GM12878 (cell line): ENCODE results near the gene LBH. TPM values are rescaled to one million over a fixed set of nuclear protein-coding genes. Genes with fewer than 3 reads are reported as not detected.

Source experiments
- ATAC-seq: fragments of 200-7000 bp; cut with Tn5 transposase; 3 replicates; pipeline ENCODE4 v1.9.1; 2020; ENCODE audit warnings: mild to moderate bottlenecking, moderate library complexity
- BruUV-seq: library from RNA; stranded (reverse); fragments of 400-500 nt; replicated peaks from 2 replicates; lab custom pipeline; 2021; lab: Mats Ljungman, UMichigan
- CTCF ChIA-PET: fragments of 300-600 bp; sonication (Branson Sonifier 250); formaldehyde crosslinking; extraction: SDS; loops from one replicate; lab custom pipeline; 2021; ENCODE audit warnings: inconsistent platforms; lab: Yijun Ruan, JAX
- POLR2A ChIA-PET: fragments of 350-600 bp; formaldehyde crosslinking; extraction: SDS; loops from one replicate; lab custom pipeline; 2021; ENCODE audit warnings: inconsistent platforms; lab: Charles Lee
- RAD21 ChIA-PET: fragments of 300-600 bp; sonication (Branson Sonifier 250); formaldehyde crosslinking; loops from one replicate; lab custom pipeline; 2023; ENCODE audit warnings: antibody characterized with exemption; ENCODE audit not compliant: unreplicated experiment; lab: Charles Lee
- SMC1A ChIA-PET: fragments of 300-600 bp; sonication (Branson Sonifier 250); formaldehyde crosslinking; loops from one replicate; lab custom pipeline; 2023; ENCODE audit not compliant: unreplicated experiment, uncharacterized antibody; lab: Charles Lee
- DNase-seq: peaks from one replicate; pipeline ENCODE4 v3.0.0-alpha.2; 2011; ENCODE audit warnings: low read depth, low spot score
- FAIRE-seq: peaks from 3 replicates; lab custom pipeline; 2011; peaks lifted over from hg19 to GRCh38; lab: Jason Lieb, UNC
- H2AFZ ChIP-seq: 2 replicates; pipeline ENCODE4 v1.6.0; 2011; ENCODE audit warnings: low read depth, low read length, control low read depth; ENCODE audit not compliant: control insufficient read depth
- H3K27ac ChIP-seq: 2 replicates; pipeline ENCODE4 v1.5.1; 2011; ENCODE audit warnings: control low read depth; ENCODE audit not compliant: control insufficient read depth, insufficient read depth
- H3K27me3 ChIP-seq, 2 experiments: replicated peaks in 1 of 2; 2 replicates each; pipeline versions ENCODE4 v1.6.0 to v1.6.1; 2011; ENCODE audit warnings: low read length in 1 of 2; ENCODE audit not compliant: control insufficient read depth in 2 of 2, insufficient read depth in 2 of 2
- H3K36me3 ChIP-seq, 2 experiments: 2 replicates each; pipeline ENCODE4 v1.5.1; 2011; ENCODE audit warnings: low read length in 1 of 2; ENCODE audit not compliant: control insufficient read depth in 2 of 2, insufficient read depth in 2 of 2
- H3K4me1 ChIP-seq: 2 replicates; pipeline ENCODE4 v1.6.1; 2011; ENCODE audit warnings: mild to moderate bottlenecking, low read length, moderate library complexity, mixed read lengths; ENCODE audit not compliant: control insufficient read depth, insufficient read depth
- H3K4me2 ChIP-seq: 2 replicates; pipeline ENCODE4 v1.6.0; 2011; ENCODE audit warnings: control low read depth; ENCODE audit not compliant: control insufficient read depth, insufficient read depth
- H3K4me3 ChIP-seq: fragments of 200-600 bp; sonication (generic); 2 replicates; pipeline ENCODE4 v1.5.1; 2016
- H3K79me2 ChIP-seq: 2 replicates; pipeline ENCODE4 v1.6.0; 2011; ENCODE audit warnings: low read length; ENCODE audit not compliant: control insufficient read depth, insufficient read depth
- H3K9ac ChIP-seq: 2 replicates; pipeline ENCODE4 v1.8.0; 2011; ENCODE audit warnings: low read length, control low read depth, mixed read lengths; ENCODE audit not compliant: control insufficient read depth, insufficient read depth
- H3K9me3 ChIP-seq: replicated peaks from 3 replicates; pipeline ENCODE4 v1.5.1; 2011; ENCODE audit warnings: mild to moderate bottlenecking, low read length; ENCODE audit not compliant: control insufficient read depth, insufficient read depth
- H4K20me1 ChIP-seq: 2 replicates; pipeline ENCODE4 v1.6.0; 2011; ENCODE audit not compliant: control insufficient read depth, insufficient read depth
- ATF3 ChIP-seq: IDR thresholded peaks from 2 replicates; pipeline ENCODE4 v1.6.1; 2011; ENCODE audit warnings: low read depth, mild to moderate bottlenecking, low read length, moderate library complexity, borderline replicate concordance; ENCODE audit errors: extremely low read depth
- CEBPB ChIP-seq, 2 experiments: fragments of 150-350 bp in 1 of 2; IDR thresholded peaks; 2 replicates each; pipeline ENCODE4 v1.6.1; 2012 to 2014; ENCODE audit warnings: low read depth in 2 of 2, low read length in 2 of 2, borderline replicate concordance in 1 of 2, inconsistent platforms in 1 of 2
- EED ChIP-seq: sonication (generic); IDR thresholded peaks from 2 replicates; pipeline ENCODE4 v1.6.1; 2016; ENCODE audit warnings: antibody characterized with exemption, low read depth
- FOXK2 ChIP-seq: fragments of 450-650 bp; IDR thresholded peaks from 2 replicates; pipeline ENCODE4 v1.6.1; 2017; ENCODE audit warnings: mild to moderate bottlenecking, moderate library complexity
- JUND ChIP-seq: IDR thresholded peaks from 2 replicates; pipeline ENCODE4 v1.6.1; 2012; ENCODE audit warnings: low read depth, mild to moderate bottlenecking, low read length, improper control_type of control experiment, moderate library complexity
- NFYB ChIP-seq: IDR thresholded peaks from 2 replicates; pipeline ENCODE4 v1.6.1; 2011; ENCODE audit warnings: low read depth, mild to moderate bottlenecking, low read length, improper control_type of control experiment, moderate library complexity; ENCODE audit not compliant: insufficient read depth
- PAX5 ChIP-seq: IDR thresholded peaks from 2 replicates; pipeline ENCODE4 v1.6.1; 2011; ENCODE audit warnings: low read depth, low read length, borderline replicate concordance
- POLR2A ChIP-seq: IDR thresholded peaks from 2 replicates; pipeline ENCODE4 v1.6.1; 2011; ENCODE audit warnings: low read depth, mild to moderate bottlenecking, low read length
- REST ChIP-seq: IDR thresholded peaks from 2 replicates; pipeline ENCODE4 v1.6.1; 2012; ENCODE audit warnings: mild to moderate bottlenecking, low read depth, low read length
- RUNX3 ChIP-seq: IDR thresholded peaks from 2 replicates; pipeline ENCODE4 v1.6.1; 2012; ENCODE audit warnings: low read length, inconsistent platforms
- SMARCA5 ChIP-seq: fragments of 450-650 bp; IDR thresholded peaks from 2 replicates; pipeline ENCODE4 v1.6.1; 2017; ENCODE audit warnings: mild to moderate bottlenecking
- TCF12 ChIP-seq: IDR thresholded peaks from 2 replicates; pipeline ENCODE4 v1.6.1; 2011; ENCODE audit warnings: low read depth, mild to moderate bottlenecking, low read length
- TCF3 ChIP-seq: IDR thresholded peaks from 2 replicates; pipeline ENCODE4 v1.6.1; 2012; ENCODE audit warnings: low read depth, mild to moderate bottlenecking, low read length, borderline replicate concordance; ENCODE audit not compliant: insufficient read depth
- WGBS: methylation state at CpG from one replicate; pipeline ENCODE4 v1.1.6; 2016; ENCODE audit warnings: low lambda C conversion rate; ENCODE audit not compliant: insufficient replicate concordance, insufficient coverage; ENCODE audit errors: missing lambda C conversion rate; 5-methylcytosine and 5-hydroxymethylcytosine counted together
- in situ Hi-C: fragments of 300-500 bp; cut with MboI; formaldehyde crosslinking; loops from 9 replicates; pipeline ENCODE4 v1.14.3; 2018; ENCODE audit warnings: mixed read lengths
- intact Hi-C: fragments of 100-400 bp; cut with micrococcal nuclease; formaldehyde crosslinking; loops from one replicate; pipeline ENCODE4 v1.14.2; 2022; ENCODE audit not compliant: unreplicated experiment
- polyA plus RNA-seq, 11 experiments: library from polyadenylated mRNA; depleted of rRNA in 4 of 11; unstranded in 6 of 11; stranded (reverse) in 5 of 11; fragments of >200 nt; fragmentation: Nextera tagmentation in 4 of 11; fragmentation: Illumina TruSeq in 1 of 11; extraction: Ambion mirVana in 4 of 11; extraction: Trizol in 1 of 11; gene quantifications; 1 replicate in 1 of 11; 2 replicates in 10 of 11; pipeline versions ENCODE4 v1.2.1 to v1.2.3, GENCODE V29; 2011 to 2016; ENCODE audit warnings: inconsistent platforms in 2 of 11, missing spikeins in 2 of 11, low read depth in 1 of 11
- total RNA-seq, 4 experiments: library from RNA; depleted of rRNA in 3 of 4; stranded (reverse); fragments of >200 nt in 3 of 4; fragmentation: Illumina TruSeq in 1 of 4; extraction: Trizol in 1 of 4; gene quantifications; 2 replicates each; pipeline versions ENCODE4 v1.2.1 to v1.2.3, GENCODE V29; 2013 to 2021

LBH gene
- total and polyA plus RNA-seq, 10 of the 15 experiments (the other 5 are each of a cell fraction or from before 2014, with no cell fraction given), result 9.3 to 133 (median 34.1) TPM

GRCh38 chr2:30282081-30282480 lies 50.7 kb downstream of the LBH start:
- no peaks in the 10 kb centered on the region for H3K79me2 ChIP-seq
- ChIA-PET RAD21 (interaction anchor here (1.4 kb wide), 1 partner anchor 11 kb away, joined by 3 read pairs; no protein-coding TSS in a partner anchor), POLR2A (no interaction called here), SMC1A (interaction anchor here (0.8 to 3.5 kb wide), 6 partner anchors 9 to 74 kb away, joined by 3 to 18 read pairs (median 3); no protein-coding TSS in a partner anchor), CTCF (interaction anchor here (1.0 to 3.0 kb wide), 3 partner anchors 13 to 52 kb away, joined by 3 to 11 read pairs (median 3); no protein-coding TSS in a partner anchor)
- intact Hi-C loops (no loop called here), in situ Hi-C loops (no loop called here)
- H3K27ac ChIP-seq, result no peak overlapping the region
- no TSS peak for BruUV-seq
- no peak overlapping the region for H2AFZ ChIP-seq
- H4K20me1 ChIP-seq, result no peaks in the 10 kb centered on the region
- DNase-seq, result no peak
- ATAC-seq, result peak; percentile 48
- no peak overlapping the region for H3K9ac ChIP-seq
- no peaks in the 10 kb centered on the region for H3K9me3 ChIP-seq
- no peak for FAIRE-seq
- 31% methylated on average over 6 of the region's 6 CpGs for WGBS
- H3K4me3 ChIP-seq, result no peak overlapping the region
- no peaks in the 10 kb centered on the region for H3K36me3 ChIP-seq
- H3K27me3 ChIP-seq, result no peaks in the 10 kb centered on the region
- H3K4me1 ChIP-seq, result peaks cover 17% of the 10 kb centered on the region
- TF ChIP-seq EED, result peak; percentile 50
- TF ChIP-seq PAX5, result peak; percentile 43; the same call in 1 of the 2 replicates
- peak; percentile 47 for TF ChIP-seq RUNX3
- peak; percentile 83; the same call in 1 of the 2 replicates for TF ChIP-seq TCF3
- TF ChIP-seq TCF12, result peak; percentile 60; the same call in 1 of the 2 replicates
- TF ChIP-seq POLR2A, result no peak
- no peak overlapping the region for H3K4me2 ChIP-seq

- CTCF ChIA-PET, result interaction anchor here (1.0 to 3.0 kb wide), 4 partner anchors 16 to 51 kb away, joined by 3 to 11 read pairs (median 4); no protein-coding TSS in a partner anchor
- 26% methylated on average over 4 of the region's 4 CpGs for WGBS
- no peak overlapping the region for H3K4me2 ChIP-seq
- DNase-seq (no peak), FAIRE-seq (no peak), ATAC-seq (no peak)
- H3K27me3 ChIP-seq, result no peaks in the 10 kb centered on the region
- no peaks in the 10 kb centered on the region for H3K9me3 ChIP-seq
- H3K36me3 ChIP-seq, result no peaks in the 10 kb centered on the region
- in situ Hi-C loops, result no loop called here
- BruUV-seq, result no TSS peak
- no peaks in the 10 kb centered on the region for H4K20me1 ChIP-seq
- SMC1A ChIA-PET, result interaction anchor here (1.0 to 3.5 kb wide), 4 partner anchors 15 to 53 kb away, joined by 3 to 18 read pairs (median 4); no protein-coding TSS in a partner anchor
- H3K27ac ChIP-seq, result no peak overlapping the region
- intact Hi-C loops, result no loop called here
- POLR2A ChIA-PET, result interaction anchor here (1.0 kb wide), 1 partner anchor 51 kb away, joined by 3 read pairs; no protein-coding TSS in a partner anchor
- RAD21 ChIA-PET, result no interaction called here
- peaks cover 23% of the 10 kb centered on the region for H3K4me1 ChIP-seq
- H3K79me2 ChIP-seq, result no peaks in the 10 kb centered on the region
- H3K4me3 ChIP-seq, result no peak overlapping the region
- H2AFZ ChIP-seq, result no peak overlapping the region
- H3K9ac ChIP-seq, result no peak overlapping the region
- no peak for TF ChIP-seq ATF3
- no peak for TF ChIP-seq FOXK2
- TF ChIP-seq JUND, result no peak
- TF ChIP-seq REST, result no peak
- no peak for TF ChIP-seq NFYB
- no peak for TF ChIP-seq CEBPB (IDR thresholded peaks at IDR 0.05; ENCODE audit: borderline replicate concordance in 1 of 2, low read depth in 2 of 2, low read length in 2 of 2)
- no peak for TF ChIP-seq SMARCA5
These were observed 51.4 kb downstream of the LBH start for GRCh38 chr2:30282721-30283120.
